Choroid plexus epithelial cell (primary cell): Measurements from ENCODE around the gene KIAA0825.

Experiments used
- DNase-seq: peaks from one replicate; pipeline ENCODE4 v3.0.0-alpha.2; 2010; ENCODE audit warnings: low read depth
- H3K4me3 ChIP-seq: 2 replicates; pipeline ENCODE4 v1.5.1; 2011; ENCODE audit warnings: low read depth, mild to moderate bottlenecking, control low read depth, low read length, moderate library complexity
- TF ChIP-seq, protein P1 (sequence below): conservative IDR thresholded peaks from 2 replicates; pipeline ENCODE4 v1.5.1; 2011; ENCODE audit warnings: low read depth, mild to moderate bottlenecking, control low read depth, inconsistent platforms, low read length, moderate library complexity

The KIAA0825 gene

DNA sequence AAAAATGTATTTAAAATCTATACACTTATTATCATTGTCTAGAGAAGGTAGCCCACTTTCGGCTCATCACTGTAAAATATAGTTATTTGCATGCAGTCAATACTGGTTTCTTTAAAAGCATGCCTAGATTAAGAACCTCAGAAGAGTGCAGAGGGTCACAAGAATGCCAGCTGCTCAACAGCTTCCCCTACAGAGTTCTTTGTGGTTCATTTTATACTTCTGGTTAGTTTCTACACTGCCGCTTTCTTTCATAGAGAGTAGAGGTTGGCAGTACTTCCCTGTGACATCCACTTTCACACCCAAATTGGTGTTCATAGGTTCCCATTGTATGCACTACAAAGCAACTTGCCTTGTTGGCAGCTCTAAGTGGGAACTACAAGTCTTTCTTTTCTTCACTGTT, 137.3 kb downstream of the KIAA0825 start:
- TF ChIP-seq, protein P1, sequence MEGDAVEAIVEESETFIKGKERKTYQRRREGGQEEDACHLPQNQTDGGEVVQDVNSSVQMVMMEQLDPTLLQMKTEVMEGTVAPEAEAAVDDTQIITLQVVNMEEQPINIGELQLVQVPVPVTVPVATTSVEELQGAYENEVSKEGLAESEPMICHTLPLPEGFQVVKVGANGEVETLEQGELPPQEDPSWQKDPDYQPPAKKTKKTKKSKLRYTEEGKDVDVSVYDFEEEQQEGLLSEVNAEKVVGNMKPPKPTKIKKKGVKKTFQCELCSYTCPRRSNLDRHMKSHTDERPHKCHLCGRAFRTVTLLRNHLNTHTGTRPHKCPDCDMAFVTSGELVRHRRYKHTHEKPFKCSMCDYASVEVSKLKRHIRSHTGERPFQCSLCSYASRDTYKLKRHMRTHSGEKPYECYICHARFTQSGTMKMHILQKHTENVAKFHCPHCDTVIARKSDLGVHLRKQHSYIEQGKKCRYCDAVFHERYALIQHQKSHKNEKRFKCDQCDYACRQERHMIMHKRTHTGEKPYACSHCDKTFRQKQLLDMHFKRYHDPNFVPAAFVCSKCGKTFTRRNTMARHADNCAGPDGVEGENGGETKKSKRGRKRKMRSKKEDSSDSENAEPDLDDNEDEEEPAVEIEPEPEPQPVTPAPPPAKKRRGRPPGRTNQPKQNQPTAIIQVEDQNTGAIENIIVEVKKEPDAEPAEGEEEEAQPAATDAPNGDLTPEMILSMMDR: no peak
- DNase-seq: no peak
- no peak overlapping the region for H3K4me3 ChIP-seq

DNA sequence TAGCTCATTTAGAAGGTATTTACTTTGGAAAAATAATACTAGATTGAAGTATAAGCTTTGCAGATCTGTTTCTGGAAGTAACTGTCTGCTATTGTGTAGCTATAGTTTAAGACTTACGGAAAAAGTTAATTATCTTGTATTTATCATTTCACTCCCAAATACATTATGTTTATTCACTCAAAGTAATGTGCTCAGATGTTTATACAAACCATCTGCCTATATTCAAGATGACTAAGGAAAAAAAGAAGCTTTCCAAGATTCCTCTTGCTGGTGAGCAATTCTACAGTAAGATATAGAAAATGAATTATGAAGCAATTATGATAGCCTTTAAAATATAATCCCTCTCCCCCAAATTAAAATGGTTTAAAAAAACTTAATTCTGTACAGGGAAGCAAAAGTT, 137.9 kb downstream of the KIAA0825 start:
- no peak for DNase-seq
- no peak overlapping the region for H3K4me3 ChIP-seq
- TF ChIP-seq, protein P1: no peak

DNA sequence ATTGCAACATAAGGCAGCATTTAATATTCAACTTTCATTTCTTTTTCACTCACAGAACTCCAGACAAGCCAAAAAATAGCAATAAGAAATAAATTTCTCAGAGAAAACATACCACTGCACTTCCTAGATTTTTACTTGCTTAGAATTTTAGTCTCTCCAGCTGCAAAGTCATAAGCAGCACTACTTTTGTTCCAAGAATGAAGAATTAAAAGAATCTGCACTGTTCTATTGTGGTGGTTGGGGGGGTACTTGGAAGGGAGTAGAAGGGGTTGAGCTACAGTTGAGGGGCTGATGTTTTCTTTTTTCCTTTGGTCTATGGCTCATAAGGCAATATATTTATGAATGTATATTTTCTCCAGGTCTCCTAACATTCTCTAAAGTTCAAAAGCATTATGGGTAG, 144.5 kb downstream of the KIAA0825 start:
- TF ChIP-seq, protein P1: no peak
- no peak overlapping the region for H3K4me3 ChIP-seq
- no peak for DNase-seq

DNA sequence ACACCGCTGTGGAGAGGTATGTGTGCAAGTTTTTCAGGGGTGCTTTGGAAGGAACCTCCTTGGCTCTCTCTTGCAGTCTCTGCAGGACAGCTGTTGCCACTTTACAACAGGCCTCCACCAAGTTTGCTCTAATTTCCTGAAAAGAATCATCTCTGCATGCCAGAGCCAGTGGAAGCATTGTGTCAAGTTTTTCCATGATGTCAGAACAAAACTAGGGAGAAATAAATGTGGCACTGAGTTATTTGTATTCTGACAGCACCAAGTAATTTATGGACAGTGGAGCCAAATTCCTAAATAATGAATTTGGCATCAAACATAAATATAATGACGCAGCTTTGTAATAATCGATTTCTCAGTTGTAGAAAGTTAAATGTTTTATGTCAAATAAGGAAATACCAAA, 146.9 kb downstream of the KIAA0825 start:
- TF ChIP-seq, protein P1: no peak
- DNase-seq: peak; percentile 20
- no peak overlapping the region for H3K4me3 ChIP-seq

DNA sequence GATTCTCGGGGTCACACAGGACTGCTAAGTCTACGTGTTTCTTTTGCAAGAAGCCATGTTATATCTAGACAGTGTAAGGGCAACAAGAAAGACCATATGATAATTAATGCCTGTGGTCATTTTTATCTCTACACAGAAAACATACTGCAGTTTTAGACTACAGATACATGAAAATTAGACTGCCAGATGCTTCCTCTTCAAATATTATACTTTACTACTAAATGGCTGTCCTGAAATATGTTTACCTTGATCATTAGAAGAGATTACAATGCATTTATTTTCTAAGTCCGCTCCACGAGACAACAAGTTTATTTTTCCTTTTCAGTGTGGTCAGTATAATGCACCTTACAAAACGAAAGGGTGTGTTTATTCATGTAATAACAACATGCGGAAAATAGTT, 147.6 kb downstream of the KIAA0825 start:
- TF ChIP-seq, protein P1: no peak
- no peak overlapping the region for H3K4me3 ChIP-seq
- no peak for DNase-seq

DNA sequence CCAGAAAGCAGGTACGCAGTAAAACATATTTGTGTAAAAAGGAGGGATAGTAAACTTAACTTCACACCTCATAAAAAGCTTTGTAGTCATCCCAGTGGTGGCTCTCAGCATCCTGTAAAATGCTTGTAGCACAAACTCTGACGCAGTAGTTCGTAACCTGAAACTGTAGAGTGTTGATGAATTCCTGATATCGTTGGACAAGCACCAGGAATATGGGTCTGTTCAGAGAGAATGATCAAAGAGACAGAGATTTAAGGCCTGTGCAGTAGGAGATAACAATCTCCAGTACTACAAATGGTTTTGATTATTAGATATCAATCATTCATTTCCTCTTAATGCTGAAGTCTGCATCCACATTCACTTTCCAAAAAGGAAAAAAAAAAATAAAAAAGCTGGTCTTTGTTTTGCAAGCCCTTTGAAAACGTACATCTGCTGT, 148.5 kb downstream of the KIAA0825 start:
- no peak overlapping the region for H3K4me3 ChIP-seq
- DNase-seq: peak; percentile 84
- TF ChIP-seq, protein P1: no peak

DNA sequence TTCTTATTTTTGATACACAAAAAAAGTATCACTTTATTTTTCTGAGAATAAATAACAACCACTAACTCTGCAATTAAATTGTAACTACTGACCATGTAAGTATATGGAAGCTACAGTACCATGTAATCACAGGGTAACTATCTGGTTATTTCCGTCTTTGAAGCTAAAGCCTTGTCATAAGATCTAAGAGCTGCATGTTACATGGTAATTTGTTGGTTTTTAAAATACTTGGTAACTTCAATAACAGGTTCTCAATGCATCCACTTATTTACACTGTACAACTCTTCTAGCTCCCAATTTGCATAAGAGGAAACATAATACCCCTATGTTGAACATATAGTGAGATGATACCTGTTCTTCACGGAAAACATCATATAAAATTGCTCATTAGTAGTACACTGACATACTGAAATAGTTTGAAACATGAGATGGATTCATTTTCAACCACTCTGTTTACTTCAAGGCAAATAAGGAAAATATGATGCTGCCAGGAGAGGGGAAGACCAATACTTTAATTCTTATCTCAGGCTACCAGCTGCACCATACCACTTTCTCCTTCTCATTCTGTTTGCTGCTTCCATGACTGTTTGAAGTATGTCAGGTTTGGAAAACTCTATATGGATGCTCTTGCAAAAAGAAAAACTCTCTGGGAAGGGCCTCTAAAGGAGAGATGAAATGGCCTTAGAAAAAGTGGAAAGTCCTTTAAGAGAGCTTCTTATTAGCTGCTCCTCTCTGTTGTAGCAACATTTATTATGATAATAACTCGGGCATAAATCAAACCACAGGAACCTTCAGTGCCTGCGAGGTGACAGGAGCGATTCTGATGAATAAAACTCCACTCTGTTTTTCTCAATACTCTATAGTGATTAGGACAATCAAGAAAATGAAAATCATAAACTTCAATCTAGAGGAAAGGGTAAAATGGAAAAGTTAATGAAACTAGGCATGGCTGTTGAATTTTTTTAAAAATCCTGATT, 150.2 kb downstream of the KIAA0825 start:
- no peak for DNase-seq
- TF ChIP-seq, protein P1: no peak

More for the DNA sequence above, 150.2 kb downstream of the KIAA0825 start:
- H3K4me3 ChIP-seq: no peak overlapping the region
